ENCODE measurements around the gene TSEN54.

TSEN54 gene

GRCh38 chr17:75544250-75544649 lies 27.9 kb downstream of the TSEN54 start:
- no peak for DNase-seq (ENCODE audit: low spot score)

- no peak for DNase-seq (ENCODE audit: low spot score)
Measured at GRCh38 chr17:75546181-75546580, 29.9 kb downstream of the TSEN54 start.

- no peak for DNase-seq (ENCODE audit: low spot score)
Measured at GRCh38 chr17:75547091-75547490, 30.8 kb downstream of the TSEN54 start.

GRCh38 chr17:75548813-75549212 lies 32.5 kb downstream of the TSEN54 start:
- no peak for DNase-seq (ENCODE audit: low spot score)

GRCh38 chr17:75549246-75550138 lies 33.2 kb downstream of the TSEN54 start:
- DNase-seq (ENCODE audit: low spot score) = no peak

GRCh38 chr17:75550139-75550465 lies 33.8 kb downstream of the TSEN54 start:
- DNase-seq (ENCODE audit: low spot score) = no peak

- DNase-seq (ENCODE audit: low spot score) = no peak
Measured at GRCh38 chr17:75551266-75551665, 34.9 kb downstream of the TSEN54 start.

GRCh38 chr17:75552425-75553294 lies 36.3 kb downstream of the TSEN54 start:
- no peak for DNase-seq (ENCODE audit: low spot score)

GRCh38 chr17:75553295-75554110 lies 37.2 kb downstream of the TSEN54 start:
- no peak for DNase-seq (ENCODE audit: low spot score)

GRCh38 chr17:75555679-75556153 lies 39.4 kb downstream of the TSEN54 start:
- DNase-seq (ENCODE audit: low spot score) = no peak

GRCh38 chr17:75557075-75557851 lies 40.9 kb downstream of the TSEN54 start:
- DNase-seq (ENCODE audit: low spot score) = no peak

- DNase-seq (ENCODE audit: low spot score) = no peak
Measured at GRCh38 chr17:75557852-75558665, 41.7 kb downstream of the TSEN54 start.

- no peak for DNase-seq (ENCODE audit: low spot score)
Measured at GRCh38 chr17:75558666-75559530, 42.6 kb downstream of the TSEN54 start.

GRCh38 chr17:75559958-75560533 lies 43.7 kb downstream of the TSEN54 start:
- no peak for DNase-seq (ENCODE audit: low spot score)

GRCh38 chr17:75561927-75562603 lies 45.7 kb downstream of the TSEN54 start:
- DNase-seq (ENCODE audit: low spot score) = no peak

- DNase-seq (ENCODE audit: low spot score) = no peak
Measured at GRCh38 chr17:75563063-75563758, 46.9 kb downstream of the TSEN54 start.

GRCh38 chr17:75564195-75564594 lies 47.9 kb downstream of the TSEN54 start:
- DNase-seq (ENCODE audit: low spot score) = no peak

GRCh38 chr17:75565066-75565465 lies 48.7 kb downstream of the TSEN54 start:
- DNase-seq (ENCODE audit: low spot score) = no peak
